NCI-H1092 treated with DMSO at 0.1 percent for 48 hours (cell line): Measurements from ENCODE around the gene CNTNAP3B.
A peak's percentile ranks its signal among the peaks of the same experiment; 100 is the strongest.
"Not testable (repeated sequence)": the region's sequence is repeated elsewhere in the genome, so short reads cannot be mapped to it uniquely, and the experiment has no call there.

ENCODE experiments used
- DNase-seq: peaks from one replicate; lab custom pipeline; 2025; lab: John Stamatoyannopoulos, UW

Gene CNTNAP3B

GRCh38 chr9:42129073-42129729, at the start of gene CNTNAP3B:
Gene CNTNAP3B (minus strand): TSS chr9:42129426. CDS start chr9:42129094, 332 bp downstream.
- DNase-seq = not testable (repeated sequence)

GRCh38 chr9:42160299-42160698, 31.1 kb upstream of the CNTNAP3B start:
- DNase-seq = peak; percentile 16

GRCh38 chr9:42127056-42127841, 2.0 kb downstream of the CNTNAP3B start:
- peak; percentile 69 for DNase-seq

GRCh38 chr9:42121007-42121406, 8.2 kb downstream of the CNTNAP3B start:
- DNase-seq = not testable (repeated sequence)

- DNase-seq = not testable (repeated sequence)
These were observed 33.3 kb downstream of the CNTNAP3B start for GRCh38 chr9:42095929-42096328.

- DNase-seq = not testable (repeated sequence)
These were observed 44.7 kb downstream of the CNTNAP3B start for GRCh38 chr9:42084559-42084952.

- not testable (repeated sequence) for DNase-seq
These were observed 45.2 kb downstream of the CNTNAP3B start for GRCh38 chr9:42083877-42084558.

- not testable (repeated sequence) for DNase-seq
These were observed 48.9 kb downstream of the CNTNAP3B start for GRCh38 chr9:42080376-42080775.

- DNase-seq = not testable (repeated sequence)
These were observed 54.4 kb downstream of the CNTNAP3B start for GRCh38 chr9:42074868-42075267.

- DNase-seq = not testable (repeated sequence)
These were observed 58.2 kb downstream of the CNTNAP3B start for GRCh38 chr9:42071026-42071425.

- not testable (repeated sequence) for DNase-seq
These were observed 59.0 kb downstream of the CNTNAP3B start for GRCh38 chr9:42070035-42070799.

GRCh38 chr9:42053874-42054273, 75.4 kb downstream of the CNTNAP3B start:
- DNase-seq = not testable (repeated sequence)

GRCh38 chr9:42050701-42051100, 78.5 kb downstream of the CNTNAP3B start:
- DNase-seq = not testable (repeated sequence)

- not testable (repeated sequence) for DNase-seq
These were observed 84.7 kb downstream of the CNTNAP3B start for GRCh38 chr9:42044422-42045010.

- not testable (repeated sequence) for DNase-seq
These were observed 95.7 kb downstream of the CNTNAP3B start for GRCh38 chr9:42033541-42033940.

GRCh38 chr9:42020639-42021038, 108.6 kb downstream of the CNTNAP3B start:
- DNase-seq = not testable (repeated sequence)

- DNase-seq = not testable (repeated sequence)
These were observed 110.9 kb downstream of the CNTNAP3B start for GRCh38 chr9:42018220-42018922.

- not testable (repeated sequence) for DNase-seq
These were observed 114.9 kb downstream of the CNTNAP3B start for GRCh38 chr9:42014317-42014716.

GRCh38 chr9:41991607-41992006, 137.6 kb downstream of the CNTNAP3B start:
- DNase-seq = not testable (repeated sequence)

- DNase-seq = not testable (repeated sequence)
These were observed 149.0 kb downstream of the CNTNAP3B start for GRCh38 chr9:41980271-41980670.
